T1000 (cell line): Measurements from ENCODE around the gene MPG.
A peak's percentile ranks its signal among the peaks of the same experiment; 100 is the strongest.
"Not testable (repeated sequence)": the region's sequence is repeated elsewhere in the genome, so short reads cannot be mapped to it uniquely, and the experiment has no call there.

ENCODE experiments used
- DNase-seq: peaks from one replicate; lab custom pipeline; 2025; ENCODE audit warnings: mixed read lengths; lab: John Stamatoyannopoulos, UW

Gene MPG

GRCh38 chr16:77807-78443 is at the start of gene MPG:
Gene MPG, plus strand, starts transcription at chr16:78225. Its CDS starts 85 bp downstream, at chr16:78310.
- DNase-seq, result peak; percentile 49

- DNase-seq, result not testable (repeated sequence)
These were observed 47.4 kb upstream of the MPG start for GRCh38 chr16:30627-31026.

- DNase-seq, result not testable (repeated sequence)
These were observed 44.7 kb upstream of the MPG start for GRCh38 chr16:33154-33876.

- no peak for DNase-seq
These were observed 44.0 kb upstream of the MPG start for GRCh38 chr16:33877-34647.

- no peak for DNase-seq
These were observed 43.4 kb upstream of the MPG start for GRCh38 chr16:34648-34987.

- no peak for DNase-seq
These were observed 42.9 kb upstream of the MPG start for GRCh38 chr16:35011-35677.

GRCh38 chr16:35678-36305 is 42.2 kb upstream of the MPG start:
- DNase-seq, result no peak

GRCh38 chr16:36336-36984 is 41.6 kb upstream of the MPG start:
- no peak for DNase-seq

- no peak for DNase-seq
These were observed 40.5 kb upstream of the MPG start for GRCh38 chr16:37511-37910.

- not testable (repeated sequence) for DNase-seq
These were observed 39.8 kb upstream of the MPG start for GRCh38 chr16:38206-38605.

- no peak for DNase-seq
These were observed 38.8 kb upstream of the MPG start for GRCh38 chr16:38941-39892.

GRCh38 chr16:41439-42068 is 36.5 kb upstream of the MPG start:
- no peak for DNase-seq

- DNase-seq, result no peak
These were observed 36.0 kb upstream of the MPG start for GRCh38 chr16:42069-42457.

GRCh38 chr16:42691-43090 is 35.3 kb upstream of the MPG start:
- DNase-seq, result no peak

GRCh38 chr16:43294-43693 is 34.7 kb upstream of the MPG start:
- no peak for DNase-seq

- no peak for DNase-seq
These were observed 33.4 kb upstream of the MPG start for GRCh38 chr16:44655-45054.

GRCh38 chr16:45454-45853 is 32.6 kb upstream of the MPG start:
- DNase-seq, result no peak

- not testable (repeated sequence) for DNase-seq
These were observed 31.5 kb upstream of the MPG start for GRCh38 chr16:46510-46909.

- DNase-seq, result no peak
These were observed 30.8 kb upstream of the MPG start for GRCh38 chr16:47234-47633.
